Stimulated activated CD8-positive, alpha-beta memory T cell treated with anti-CD3 and anti-CD28 coated beads, Interleukin-12 subunit alpha, Interleukin-12 subunit beta, amount 100 ng/mL, for 1 hour (primary cell): Measurements from ENCODE around the gene CDC42BPB.

Experiments used
- DNase-seq: peaks from one replicate; pipeline ENCODE4 v3.0.0-alpha.2; 2020; ENCODE audit warnings: low read depth

Gene CDC42BPB

DNA sequence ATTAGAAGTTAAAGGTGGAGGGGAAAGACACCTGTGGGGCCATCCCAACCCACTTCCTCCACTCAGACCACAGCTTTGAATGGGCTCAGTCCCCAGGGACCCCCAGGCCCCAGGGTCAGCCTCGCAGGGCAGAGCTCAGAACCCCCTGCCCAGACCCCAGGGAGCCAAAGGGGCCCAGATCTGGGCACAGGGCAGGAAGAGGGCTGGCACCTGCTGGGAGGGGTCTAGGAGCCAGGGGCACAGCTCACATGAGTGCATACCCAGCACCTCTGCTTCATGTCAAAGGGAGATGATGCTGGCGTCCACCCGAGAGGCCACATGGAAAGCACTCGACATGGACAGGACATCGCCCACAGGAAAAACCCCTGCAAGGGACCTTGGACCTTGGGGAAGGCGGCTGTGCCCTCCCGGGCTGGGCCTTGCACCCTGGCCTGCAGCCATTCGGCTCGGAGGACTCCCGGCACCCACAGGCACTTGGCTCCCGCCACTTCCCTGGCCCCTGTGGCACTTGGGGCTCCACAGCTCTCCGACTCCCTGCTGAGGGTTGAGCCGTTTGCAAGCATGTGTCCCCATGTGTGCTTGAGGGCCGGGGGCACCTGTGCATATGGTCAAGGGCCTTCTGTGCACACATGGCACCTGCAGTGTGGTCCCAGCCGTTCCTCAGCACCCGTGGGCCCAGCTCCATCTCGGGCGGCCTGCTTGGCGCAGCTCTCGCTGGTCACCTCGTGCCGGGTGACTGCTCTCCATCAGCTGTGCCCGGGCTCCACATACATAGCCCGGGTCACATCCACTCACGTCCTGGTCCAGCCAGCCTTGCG lies 142.7 kb downstream of the CDC42BPB start:
- DNase-seq, result no peak

DNA sequence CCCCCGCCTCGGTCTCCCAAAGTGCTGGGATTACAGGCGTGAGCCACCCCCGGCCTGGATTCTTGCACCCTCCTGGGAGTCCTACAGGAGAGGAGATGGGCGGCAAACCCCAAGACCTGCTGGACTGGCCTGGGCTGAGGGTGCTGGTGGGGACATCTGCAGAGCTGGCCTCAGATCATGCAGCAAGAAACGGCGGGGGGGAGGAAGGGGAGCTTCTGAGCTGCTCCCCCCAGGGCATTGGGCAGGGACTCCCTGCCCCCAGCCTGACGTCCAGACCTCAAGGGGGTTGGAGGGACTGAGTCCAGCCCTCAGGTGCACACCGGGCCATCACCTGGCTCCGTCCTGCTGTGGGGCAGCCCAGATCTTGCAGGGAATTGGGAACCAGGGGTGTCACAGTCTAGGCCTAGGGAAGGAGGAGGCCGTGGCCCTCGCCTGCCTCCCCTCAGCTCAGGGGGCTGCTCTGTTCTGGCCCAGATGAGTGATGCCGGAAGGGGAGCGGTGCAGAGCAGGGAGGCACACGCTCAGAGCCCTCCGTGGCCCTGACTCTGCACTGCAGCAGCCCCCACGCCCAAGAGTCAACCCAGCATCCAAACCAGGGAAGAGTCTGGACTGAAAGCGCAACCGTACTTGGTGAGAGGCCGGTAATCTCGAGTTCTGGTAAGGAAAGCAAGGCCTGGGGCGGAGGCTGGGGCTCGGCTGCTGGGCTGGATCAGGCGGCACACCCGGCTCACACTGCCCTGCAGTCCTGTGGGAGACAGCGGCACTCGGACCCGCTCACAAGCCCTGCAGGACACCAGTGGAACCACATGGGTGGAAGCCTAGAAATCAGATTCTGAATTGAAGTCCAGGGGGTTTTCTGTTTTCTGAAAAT lies 143.8 kb downstream of the CDC42BPB start:
- DNase-seq, result no peak

DNA sequence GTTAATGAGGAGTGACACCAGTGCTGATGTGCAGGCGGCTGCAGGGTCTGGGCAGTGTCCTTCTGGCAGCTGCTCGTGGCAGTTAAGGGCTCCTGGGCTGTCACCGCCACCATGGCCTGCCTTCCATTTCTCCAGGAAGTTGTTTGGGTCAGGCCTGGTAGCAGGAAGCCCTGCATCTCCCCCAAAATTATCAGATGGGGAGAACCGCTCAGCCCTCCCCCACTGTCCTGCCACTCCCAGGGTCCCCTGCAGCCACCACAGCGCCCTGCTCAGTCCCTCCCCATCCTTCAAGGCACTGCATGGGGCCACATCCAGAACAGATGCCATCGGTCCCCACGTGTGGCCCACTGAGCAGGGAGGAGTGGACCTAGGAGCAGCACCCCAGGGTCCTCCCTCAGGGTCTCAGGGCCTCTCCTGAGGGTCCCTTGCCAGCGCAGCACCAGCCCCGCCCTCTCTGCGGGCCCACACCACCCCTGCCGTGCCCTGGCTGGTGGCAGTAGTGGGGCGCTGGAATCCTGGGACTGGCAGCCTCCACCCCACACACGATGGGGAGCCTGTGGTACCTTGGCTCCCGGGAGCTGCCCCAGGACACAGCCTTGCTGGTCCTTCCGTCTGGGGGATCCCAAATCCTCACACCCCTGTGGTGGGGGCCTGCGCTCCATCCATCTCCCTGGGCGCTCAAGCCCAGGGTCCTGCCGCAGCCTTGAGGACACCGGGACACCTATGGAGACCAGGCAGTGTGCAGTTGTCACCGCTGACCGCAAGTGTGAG lies 145.2 kb downstream of the CDC42BPB start:
- DNase-seq, result no peak

GRCh38 chr14:102911541-102911951 lies 145.8 kb downstream of the CDC42BPB start:
- no peak for DNase-seq

GRCh38 chr14:102910442-102910841 lies 146.9 kb downstream of the CDC42BPB start:
- DNase-seq, result no peak

- DNase-seq, result no peak
Observed at GRCh38 chr14:102909911-102910310, 147.4 kb downstream of the CDC42BPB start.

DNA sequence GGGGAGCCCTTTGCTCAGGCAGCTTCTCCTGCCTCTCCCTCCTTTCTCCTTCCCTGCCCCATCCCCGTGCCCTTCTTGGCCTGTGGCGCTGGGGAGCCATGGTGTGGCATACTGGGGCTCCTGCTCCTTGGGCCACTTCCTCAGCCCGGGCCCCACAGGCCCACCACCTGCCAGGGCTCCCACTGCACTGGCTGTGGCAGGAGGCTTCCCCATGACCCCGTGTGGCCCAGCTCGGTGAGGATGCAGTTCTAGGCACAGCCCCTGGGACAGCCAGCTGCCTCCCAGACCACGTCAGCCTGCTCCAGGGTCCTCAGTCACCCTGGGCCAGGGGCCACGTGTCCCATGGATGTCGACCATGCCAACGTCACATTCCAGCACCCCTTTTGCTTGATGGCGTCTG lies 147.9 kb downstream of the CDC42BPB start:
- no peak for DNase-seq

GRCh38 chr14:102908766-102909455 lies 148.4 kb downstream of the CDC42BPB start:
- no peak for DNase-seq

GRCh38 chr14:102907980-102908730 lies 149.2 kb downstream of the CDC42BPB start:
- DNase-seq, result no peak

GRCh38 chr14:102907303-102907844 lies 150.0 kb downstream of the CDC42BPB start:
- no peak for DNase-seq

- no peak for DNase-seq
Observed at GRCh38 chr14:102906616-102907302, 150.6 kb downstream of the CDC42BPB start.

DNA sequence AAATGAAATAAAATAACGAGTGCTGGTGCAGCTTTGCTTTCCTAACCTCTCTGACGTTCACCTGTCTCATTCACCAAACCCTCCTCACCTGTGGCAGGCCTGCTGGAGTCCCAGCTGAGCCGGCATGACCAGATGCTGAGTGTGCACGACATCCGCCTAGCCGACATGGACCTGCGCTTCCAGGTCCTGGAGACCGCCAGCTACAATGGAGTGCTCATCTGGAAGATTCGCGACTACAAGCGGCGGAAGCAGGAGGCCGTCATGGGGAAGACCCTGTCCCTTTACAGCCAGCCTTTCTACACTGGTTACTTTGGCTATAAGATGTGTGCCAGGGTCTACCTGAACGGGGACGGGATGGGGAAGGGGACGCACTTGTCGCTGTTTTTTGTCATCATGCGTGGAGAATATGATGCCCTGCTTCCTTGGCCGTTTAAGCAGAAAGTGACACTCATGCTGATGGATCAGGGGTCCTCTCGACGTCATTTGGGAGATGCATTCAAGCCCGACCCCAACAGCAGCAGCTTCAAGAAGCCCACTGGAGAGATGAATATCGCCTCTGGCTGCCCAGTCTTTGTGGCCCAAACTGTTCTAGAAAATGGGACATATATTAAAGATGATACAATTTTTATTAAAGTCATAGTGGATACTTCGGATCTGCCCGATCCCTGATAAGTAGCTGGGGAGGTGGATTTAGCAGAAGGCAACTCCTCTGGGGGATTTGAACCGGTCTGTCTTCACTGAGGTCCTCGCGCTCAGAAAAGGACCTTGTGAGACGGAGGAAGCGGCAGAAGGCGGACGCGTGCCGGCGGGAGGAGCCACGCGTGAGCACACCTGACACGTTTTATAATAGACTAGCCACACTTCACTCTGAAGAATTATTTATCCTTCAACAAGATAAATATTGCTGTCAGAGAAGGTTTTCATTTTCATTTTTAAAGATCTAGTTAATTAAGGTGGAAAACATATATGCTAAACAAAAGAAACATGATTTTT lies 151.9 kb downstream of the CDC42BPB start:
- DNase-seq, result no peak

GRCh38 chr14:102903889-102904512 lies 153.3 kb downstream of the CDC42BPB start:
- DNase-seq, result no peak

DNA sequence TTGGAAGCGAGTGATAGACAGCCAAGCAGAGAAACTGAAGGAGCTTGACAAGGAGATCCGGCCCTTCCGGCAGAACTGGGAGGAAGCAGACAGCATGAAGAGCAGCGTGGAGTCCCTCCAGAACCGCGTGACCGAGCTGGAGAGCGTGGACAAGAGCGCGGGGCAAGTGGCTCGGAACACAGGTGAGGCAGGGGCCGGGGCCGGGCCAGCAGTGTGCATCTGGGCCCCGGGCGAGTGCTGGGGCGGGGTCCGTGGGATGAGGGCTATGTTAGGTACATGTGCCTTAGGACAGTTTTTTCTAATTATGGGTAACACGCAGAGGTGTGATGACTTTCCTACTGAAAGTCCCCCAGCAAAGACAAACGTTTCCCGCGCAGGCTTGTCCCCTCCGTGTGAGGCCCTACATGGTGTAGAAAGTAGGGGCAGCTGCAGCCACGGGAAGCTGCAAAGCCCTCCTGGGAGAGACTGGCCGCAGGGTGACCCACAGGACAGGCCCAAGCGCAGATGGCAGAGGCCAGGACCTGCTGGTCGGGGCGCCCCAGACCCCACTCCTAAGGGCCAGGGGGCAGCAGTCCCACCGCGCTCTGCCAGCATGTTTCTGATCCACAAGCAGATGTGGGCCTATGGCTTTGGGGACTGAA lies 154.0 kb downstream of the CDC42BPB start:
- DNase-seq, result no peak

DNA sequence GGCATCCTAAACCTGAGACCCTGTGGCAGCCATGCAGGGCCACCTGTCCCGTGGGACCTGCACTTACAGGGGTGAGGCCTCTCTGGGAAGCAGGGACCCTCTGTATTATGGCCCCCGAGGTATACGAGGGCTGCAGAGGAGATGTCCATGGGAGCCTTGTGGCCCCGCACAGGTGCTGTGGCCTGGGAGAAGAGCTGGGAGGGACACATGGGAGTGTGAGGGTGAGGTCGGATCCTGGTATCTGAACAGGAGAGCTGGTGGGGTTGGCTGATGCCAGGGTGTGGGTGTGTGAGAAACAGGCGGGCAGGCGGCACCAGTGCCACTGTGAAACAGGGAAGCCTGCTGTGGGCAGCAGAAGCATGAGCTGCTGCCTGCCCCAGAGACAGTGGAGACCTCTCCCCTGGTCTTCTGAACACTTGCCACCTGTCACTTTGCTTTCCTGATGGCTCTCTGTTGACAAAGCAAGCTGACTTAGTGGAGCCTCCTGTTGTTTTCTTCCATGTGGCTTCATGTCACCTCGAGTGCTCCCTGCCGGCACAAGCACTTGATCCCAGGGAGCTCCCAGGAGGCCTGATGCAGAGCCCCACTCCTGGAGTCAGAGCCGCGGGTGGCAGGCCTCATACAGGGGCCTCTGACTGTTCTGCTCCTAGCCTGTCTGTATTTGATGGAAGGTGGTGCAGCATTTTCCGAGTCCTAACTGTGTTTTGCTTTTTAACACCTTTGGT lies 154.7 kb downstream of the CDC42BPB start:
- DNase-seq, result no peak

DNA sequence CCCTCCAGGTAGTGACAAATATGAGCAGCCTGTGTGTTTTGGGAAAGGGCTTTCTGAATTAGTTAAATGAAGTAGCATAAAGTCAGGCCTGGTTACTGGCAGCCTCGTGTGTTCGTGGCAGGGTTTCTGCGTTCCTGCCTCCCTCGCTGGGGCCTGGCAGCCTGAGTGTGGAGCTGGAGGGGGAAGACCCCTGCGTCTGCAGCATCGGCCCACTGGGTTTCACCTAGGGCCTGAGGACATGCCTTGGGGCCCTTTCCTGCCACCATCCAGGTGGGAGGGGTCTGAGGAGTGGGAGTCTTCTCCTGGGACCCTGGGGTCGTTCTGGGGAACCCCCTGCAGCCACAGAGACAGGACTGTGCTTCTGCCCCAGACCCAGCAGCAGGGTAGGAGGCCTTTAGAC lies 155.3 kb downstream of the CDC42BPB start:
- no peak for DNase-seq

DNA sequence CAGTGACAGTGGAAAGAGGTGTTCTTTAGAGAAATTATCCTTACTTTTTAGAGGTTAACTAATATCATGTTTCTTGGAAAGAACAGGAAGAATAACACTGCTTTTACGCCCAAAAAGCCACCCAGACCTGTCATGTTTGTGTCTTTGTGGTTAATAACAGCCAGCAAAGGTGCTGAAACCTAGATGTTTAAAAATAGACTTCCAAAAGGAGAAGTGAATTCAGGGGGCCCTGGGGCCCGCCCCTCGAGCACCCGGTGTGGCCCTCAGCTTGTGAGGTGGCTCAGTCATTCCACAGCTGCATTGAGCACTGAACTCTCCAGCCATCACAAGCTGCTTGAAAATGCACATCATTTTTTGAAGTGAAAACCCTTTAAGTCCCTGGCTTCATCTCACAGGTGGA lies 155.7 kb downstream of the CDC42BPB start:
- DNase-seq, result no peak
